Measurements from ENCODE around the gene DRD2.
A peak's percentile ranks its signal among the peaks of the same experiment; 100 is the strongest.

DRD2 gene

DNA sequence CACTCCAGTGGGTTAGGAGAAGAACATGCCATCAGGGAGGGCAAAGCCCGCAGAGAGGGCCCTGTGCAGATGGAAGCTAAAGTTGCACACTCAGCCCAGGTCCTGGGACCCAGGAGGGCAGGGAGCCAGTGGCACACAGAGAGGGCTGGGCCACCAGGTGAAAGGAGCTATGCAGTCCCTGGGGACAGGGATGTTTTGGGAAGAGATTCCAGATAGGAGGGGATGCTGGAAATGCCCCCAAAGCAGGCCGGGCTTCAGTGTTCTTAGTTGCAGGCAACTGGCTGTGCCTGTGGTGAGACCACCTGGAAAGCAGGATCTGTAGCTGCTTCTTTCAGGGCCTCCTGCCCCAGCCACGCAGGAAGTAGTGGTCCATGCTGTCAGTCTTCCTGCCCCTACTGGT, 68.0 kb downstream of the DRD2 start:
- ATAC-seq (no peak), DNase-seq (ENCODE audit: low spot score in 2 of 2) (no peak)
- Mint-ChIP-seq H3K4me1 (no peaks in the 10 kb centered on the region), H3K36me3 (no peaks in the 10 kb centered on the region), H3K4me3 (no peak overlapping the region), H3K9me3 (no peaks in the 10 kb centered on the region), H3K27ac (no peak overlapping the region)

- Mint-ChIP-seq H3K4me1 (no peaks in the 10 kb centered on the region), H3K36me3 (no peaks in the 10 kb centered on the region), H3K9me3 (no peaks in the 10 kb centered on the region), H3K27ac (no peak overlapping the region), H3K4me3 (no peak overlapping the region)
- ATAC-seq: no peak
- no peak for DNase-seq (ENCODE audit: low spot score in 2 of 2)
Observed at GRCh38 chr11:113405724-113406478, 69.3 kb downstream of the DRD2 start.

GRCh38 chr11:113404859-113405430, 70.3 kb downstream of the DRD2 start:
- no peak overlapping the region for H3K27ac Mint-ChIP-seq

GRCh38 chr11:113401718-113402117, 73.5 kb downstream of the DRD2 start:
- DNase-seq (ENCODE audit: low spot score in 2 of 2) (no peak), ATAC-seq (no peak)
- Mint-ChIP-seq H3K27ac (peak overlapping the region; percentile 24), H3K9me3 (no peaks in the 10 kb centered on the region), H3K4me3 (no peak overlapping the region), H3K36me3 (no peaks in the 10 kb centered on the region), H3K4me1 (no peaks in the 10 kb centered on the region)

More at GRCh38 chr11:113404859-113405430, 70.3 kb downstream of the DRD2 start:
- Mint-ChIP-seq H3K4me3 (no peak overlapping the region), H3K4me1 (no peaks in the 10 kb centered on the region), H3K36me3 (no peaks in the 10 kb centered on the region), H3K9me3 (no peaks in the 10 kb centered on the region)
- DNase-seq (ENCODE audit: low spot score in 2 of 2): no peak
- no peak for ATAC-seq

DNA sequence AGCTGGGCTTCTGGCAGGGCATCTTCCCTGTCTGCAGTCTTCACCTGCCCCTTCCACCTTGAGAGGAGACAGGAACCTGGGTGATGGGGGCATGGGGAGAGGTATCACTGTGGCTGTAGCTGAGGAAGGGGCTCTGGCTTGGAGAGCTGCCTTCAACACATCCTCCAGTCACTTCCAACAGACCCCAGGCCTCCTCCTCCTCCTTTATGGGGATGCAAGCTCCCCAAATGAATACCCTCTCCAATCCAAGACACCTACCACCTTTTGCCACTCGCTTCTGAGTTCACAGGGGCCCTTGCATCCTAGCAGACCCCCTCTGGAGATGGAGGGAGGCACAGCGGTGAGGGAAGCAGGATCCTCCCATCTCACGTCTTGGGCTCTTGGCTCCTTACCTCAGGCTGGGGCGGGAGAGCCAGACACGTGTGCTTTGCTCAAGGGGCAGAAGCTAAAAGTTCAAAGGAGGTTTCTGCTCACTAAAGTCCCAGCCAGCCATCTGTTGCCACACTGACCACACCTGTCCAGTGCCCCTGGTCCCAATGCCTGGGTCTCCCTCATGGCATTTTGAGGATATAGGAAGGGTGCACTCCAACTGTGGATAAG, 74.5 kb downstream of the DRD2 start:
- no peaks in the 10 kb centered on the region for H3K9me3 Mint-ChIP-seq
- DNase-seq (ENCODE audit: low spot score in 2 of 2) (no peak), ATAC-seq (no peak)
- no peak overlapping the region for H3K4me3 Mint-ChIP-seq
- H3K36me3 Mint-ChIP-seq: no peaks in the 10 kb centered on the region
- H3K4me1 Mint-ChIP-seq: no peaks in the 10 kb centered on the region
- peak overlapping the region; percentile 24 for H3K27ac Mint-ChIP-seq

GRCh38 chr11:113398669-113399430, 76.3 kb downstream of the DRD2 start:
- Mint-ChIP-seq H3K27ac (no peak overlapping the region), H3K4me1 (no peaks in the 10 kb centered on the region), H3K36me3 (no peaks in the 10 kb centered on the region), H3K4me3 (no peak overlapping the region), H3K9me3 (no peaks in the 10 kb centered on the region)
- ATAC-seq: no peak
- no peak for DNase-seq (ENCODE audit: low spot score in 2 of 2)

GRCh38 chr11:113397821-113398220, 77.4 kb downstream of the DRD2 start:
- no peaks in the 10 kb centered on the region for H3K4me1 Mint-ChIP-seq
- H3K27ac Mint-ChIP-seq: no peak overlapping the region
- H3K36me3 Mint-ChIP-seq: no peaks in the 10 kb centered on the region
- ATAC-seq (no peak), DNase-seq (ENCODE audit: low spot score in 2 of 2) (no peak)
- H3K9me3 Mint-ChIP-seq: no peaks in the 10 kb centered on the region
- no peak overlapping the region for H3K4me3 Mint-ChIP-seq

GRCh38 chr11:113397212-113397611, 78.0 kb downstream of the DRD2 start:
- Mint-ChIP-seq H3K4me3 (no peak overlapping the region), H3K4me1 (no peaks in the 10 kb centered on the region), H3K9me3 (no peaks in the 10 kb centered on the region), H3K36me3 (no peaks in the 10 kb centered on the region), H3K27ac (no peak overlapping the region)
- no peak for DNase-seq (ENCODE audit: low spot score in 2 of 2)
- peak; percentile 6 for ATAC-seq

GRCh38 chr11:113396690-113397089, 78.5 kb downstream of the DRD2 start:
- H3K36me3 Mint-ChIP-seq: no peaks in the 10 kb centered on the region
- H3K9me3 Mint-ChIP-seq: no peaks in the 10 kb centered on the region
- no peak overlapping the region for H3K4me3 Mint-ChIP-seq
- ATAC-seq: no peak
- no peak for DNase-seq (ENCODE audit: low spot score in 2 of 2)
- H3K4me1 Mint-ChIP-seq: no peaks in the 10 kb centered on the region
- H3K27ac Mint-ChIP-seq: no peak overlapping the region

DNA sequence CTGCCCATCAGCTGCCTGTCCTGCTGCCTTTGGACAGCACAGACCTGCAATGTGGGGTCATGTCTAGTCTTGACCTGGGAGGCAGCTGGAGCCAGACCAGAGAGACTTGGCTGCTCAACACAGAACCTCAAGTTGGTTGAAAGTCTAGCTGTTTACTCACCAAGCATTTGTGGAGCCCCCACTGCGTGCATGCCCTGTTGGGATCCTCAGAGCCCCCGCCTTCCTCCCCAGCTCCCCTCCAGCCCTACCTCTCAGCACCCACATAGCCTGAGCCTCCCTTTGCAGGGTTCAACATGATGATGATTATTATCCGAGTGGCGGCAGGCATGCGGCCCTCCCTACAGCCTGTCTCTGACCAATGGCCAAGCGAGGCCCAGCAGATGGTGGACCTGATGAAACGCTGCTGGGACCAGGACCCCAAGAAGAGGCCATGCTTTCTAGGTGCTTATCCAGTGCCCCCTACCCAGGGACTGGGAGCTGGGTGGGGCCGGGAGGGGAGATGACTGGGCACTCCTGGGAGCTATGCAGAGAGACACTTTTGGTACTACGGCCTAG, 79.3 kb downstream of the DRD2 start:
- Mint-ChIP-seq H3K36me3 (no peaks in the 10 kb centered on the region), H3K4me3 (no peak overlapping the region), H3K27ac (no peak overlapping the region), H3K9me3 (no peaks in the 10 kb centered on the region), H3K4me1 (no peaks in the 10 kb centered on the region)
- ATAC-seq (peak; percentile 3), DNase-seq (ENCODE audit: low spot score in 2 of 2) (no peak)

GRCh38 chr11:113394919-113395318, 80.3 kb downstream of the DRD2 start:
- no peaks in the 10 kb centered on the region for H3K36me3 Mint-ChIP-seq
- H3K27ac Mint-ChIP-seq: no peak overlapping the region
- ATAC-seq: no peak
- no peaks in the 10 kb centered on the region for H3K4me1 Mint-ChIP-seq
- no peaks in the 10 kb centered on the region for H3K9me3 Mint-ChIP-seq
- no peak overlapping the region for H3K4me3 Mint-ChIP-seq
- no peak for DNase-seq (ENCODE audit: low spot score in 2 of 2)

DNA sequence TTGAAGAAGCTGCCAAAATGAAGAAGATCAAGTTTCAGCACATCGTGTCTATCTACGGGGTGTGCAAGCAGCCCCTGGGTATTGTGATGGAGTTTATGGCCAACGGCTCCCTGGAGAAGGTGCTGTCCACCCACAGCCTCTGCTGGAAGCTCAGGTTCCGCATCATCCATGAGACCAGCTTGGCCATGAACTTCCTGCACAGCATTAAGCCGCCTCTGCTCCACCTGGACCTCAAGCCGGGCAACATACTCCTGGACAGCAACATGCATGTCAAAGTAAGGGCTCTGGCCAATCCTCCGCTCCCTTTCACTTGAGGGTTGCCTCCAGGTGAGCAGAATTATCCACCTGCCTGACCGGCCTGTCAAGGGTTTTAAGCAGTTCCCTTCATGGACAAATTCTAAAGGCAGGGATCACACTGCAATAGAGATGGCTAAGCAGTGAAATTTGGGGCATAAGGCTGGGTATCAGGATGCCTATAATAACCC, 81.7 kb downstream of the DRD2 start:
- DNase-seq (ENCODE audit: low spot score in 2 of 2) (no peak), ATAC-seq (no peak)
- Mint-ChIP-seq H3K27ac (no peak overlapping the region), H3K4me3 (no peak overlapping the region), H3K9me3 (no peaks in the 10 kb centered on the region), H3K4me1 (no peaks in the 10 kb centered on the region), H3K36me3 (no peaks in the 10 kb centered on the region)

DNA sequence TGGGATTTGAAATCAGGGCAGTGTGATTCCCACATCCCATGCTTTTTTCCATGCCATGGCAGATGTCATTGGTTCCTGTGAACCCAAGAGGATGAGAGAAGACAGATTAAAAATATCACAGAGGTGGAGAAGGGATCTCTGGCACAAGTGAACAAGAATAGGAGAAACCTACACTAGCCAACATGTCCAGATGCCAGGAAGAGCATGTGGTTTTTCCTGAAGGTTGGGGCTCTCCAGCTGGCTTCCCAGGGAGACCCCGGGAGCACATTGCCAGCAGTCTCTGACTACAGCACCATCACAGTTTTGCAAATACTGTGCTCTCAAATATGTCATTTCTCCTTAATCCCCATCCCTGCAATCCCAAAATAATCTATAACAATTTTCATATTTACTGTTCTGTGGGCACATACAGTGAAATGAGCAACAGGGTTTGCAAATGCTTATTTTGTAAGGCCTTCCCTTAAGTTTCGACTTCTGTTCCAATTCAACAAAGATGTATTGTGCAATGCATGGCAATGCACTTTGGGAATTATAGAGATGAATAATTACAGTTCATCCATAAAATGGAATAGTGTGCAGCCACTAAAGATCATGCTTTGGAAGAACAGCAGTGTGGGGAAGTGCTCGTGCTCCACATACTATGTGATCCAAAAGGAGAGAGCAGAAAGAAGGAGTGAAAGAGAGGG, 82.8 kb downstream of the DRD2 start:
- no peak for DNase-seq (ENCODE audit: low spot score in 2 of 2)
- no peaks in the 10 kb centered on the region for H3K9me3 Mint-ChIP-seq
- H3K27ac Mint-ChIP-seq: no peak overlapping the region
- H3K36me3 Mint-ChIP-seq: no peaks in the 10 kb centered on the region
- ATAC-seq: no peak
- no peak overlapping the region for H3K4me3 Mint-ChIP-seq
- H3K4me1 Mint-ChIP-seq: no peaks in the 10 kb centered on the region

DNA sequence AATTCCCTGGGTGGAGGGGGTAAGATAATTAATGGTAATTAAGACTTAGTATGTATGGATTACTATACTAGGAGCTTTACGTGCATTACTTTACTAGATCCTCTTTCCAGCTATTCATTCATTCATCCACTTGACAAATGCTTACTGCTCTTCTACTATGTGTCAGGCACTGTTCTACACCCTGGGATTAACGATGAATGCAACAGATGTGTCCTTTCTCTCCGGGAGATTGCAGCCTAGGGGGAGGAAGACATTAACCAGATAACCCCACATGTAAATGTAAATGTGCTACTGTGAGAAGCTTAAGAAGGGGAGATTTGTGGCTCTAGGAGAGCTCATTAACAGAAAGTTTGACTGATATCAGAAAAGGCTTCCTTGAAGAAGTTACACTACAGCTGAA, 85.9 kb downstream of the DRD2 start:
- Mint-ChIP-seq H3K9me3 (no peaks in the 10 kb centered on the region), H3K36me3 (no peaks in the 10 kb centered on the region), H3K27ac (no peak overlapping the region), H3K4me1 (no peaks in the 10 kb centered on the region), H3K4me3 (no peak overlapping the region)
- DNase-seq (ENCODE audit: low spot score in 2 of 2) (no peak), ATAC-seq (no peak)

Measured in stimulated activated effector memory CD8-positive, alpha-beta T cell treated with anti-CD3 and anti-CD28 coated beads, Interleukin-12 subunit alpha, Interleukin-12 subunit beta, amount 100 ng/mL, for 72 hours (primary cell).